Activated naive CD4-positive, alpha-beta T cell treated with anti-CD3 and anti-CD28 coated beads, Interleukin-2, amount 50 U/mL, for 16 hours (primary cell): ENCODE results near the gene DGCR6.
"Not testable (repeated sequence)": the region's sequence is repeated elsewhere in the genome, so short reads cannot be mapped to it uniquely, and the experiment has no call there.

ENCODE experiments used
- DNase-seq: peaks from one replicate; pipeline ENCODE4 v3.0.0-alpha.2; 2020

Gene DGCR6

GRCh38 chr22:18931905-18932652 is 26.0 kb downstream of the DGCR6 start:
- no peak for DNase-seq

- DNase-seq = no peak
Measured at GRCh38 chr22:18933914-18934313, 27.8 kb downstream of the DGCR6 start.

- DNase-seq = not testable (repeated sequence)
Measured at GRCh38 chr22:18934688-18935087, 28.6 kb downstream of the DGCR6 start.

DNA sequence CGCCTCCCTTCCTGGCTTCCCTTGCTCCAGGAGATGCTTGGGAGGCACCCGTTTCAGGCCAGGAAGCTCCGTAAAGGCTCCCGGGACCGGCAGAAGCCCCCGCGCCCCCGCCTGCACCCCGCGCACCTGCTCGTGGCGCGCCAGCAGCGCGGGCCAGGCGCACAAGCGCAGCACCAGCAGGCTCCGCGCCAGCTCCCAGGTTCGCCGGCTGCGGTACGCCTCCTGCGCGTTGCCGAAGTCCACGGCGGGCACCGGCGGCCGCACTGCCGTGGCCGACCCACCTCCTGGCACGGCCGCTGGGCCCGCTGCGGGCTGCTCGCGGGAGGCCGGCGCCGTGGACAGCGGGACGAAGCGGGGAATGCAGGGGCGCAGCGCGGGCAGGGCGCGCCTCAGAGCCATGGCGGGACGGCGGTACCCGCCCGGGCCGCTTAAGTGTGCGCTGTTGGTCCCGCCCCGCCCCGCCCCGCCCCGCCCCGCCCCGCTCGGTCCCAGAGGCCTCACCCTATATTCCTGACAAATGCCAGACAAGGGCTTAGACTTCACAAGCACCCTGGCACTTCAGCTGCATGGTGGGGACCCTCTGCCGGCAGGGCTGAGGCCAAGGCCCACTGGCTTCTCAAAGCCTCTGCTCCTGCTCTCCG is 29.9 kb downstream of the DGCR6 start, which contains the start of gene PRODH:
Gene PRODH (minus strand): TSS at position 405 of the 641 bp plus-strand sequence. CDS start 6 bp downstream, at position 399.
- DNase-seq = no peak

DNA sequence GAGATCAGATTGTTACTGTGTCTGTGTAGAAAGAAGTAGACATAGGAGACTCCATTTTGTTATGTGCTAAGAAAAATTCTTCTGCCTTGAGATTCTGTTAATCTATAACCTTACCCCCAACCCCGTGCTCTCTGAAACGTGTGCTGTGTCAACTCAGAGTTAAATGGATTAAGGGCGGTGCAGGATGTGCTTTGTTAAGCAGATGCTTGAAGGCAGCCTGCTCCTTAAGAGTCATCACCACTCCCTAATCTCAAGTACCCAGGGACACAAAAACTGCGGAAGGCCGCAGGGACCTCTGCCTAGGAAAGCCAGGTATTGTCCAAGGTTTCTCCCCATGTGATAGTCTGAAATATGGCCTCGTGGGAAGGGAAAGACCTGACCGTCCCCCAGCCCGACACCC is 32.6 kb downstream of the DGCR6 start:
- DNase-seq = not testable (repeated sequence)

DNA sequence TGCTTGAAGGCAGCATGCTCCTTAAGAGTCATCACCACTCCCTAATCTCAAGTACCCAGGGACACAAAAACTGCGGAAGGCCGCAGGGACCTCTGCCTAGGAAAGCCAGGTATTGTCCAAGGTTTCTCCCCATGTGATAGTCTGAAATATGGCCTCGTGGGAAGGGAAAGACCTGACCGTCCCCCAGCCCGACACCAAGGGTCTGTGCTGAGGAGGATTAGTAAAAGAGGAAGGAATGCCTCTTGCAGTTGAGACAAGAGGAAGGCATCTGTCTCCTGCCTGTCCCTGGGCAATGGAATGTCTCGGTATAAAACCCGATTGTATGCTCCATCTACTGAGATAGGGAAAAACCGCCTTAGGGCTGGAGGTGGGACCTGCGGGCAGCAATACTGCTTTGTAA is 41.0 kb downstream of the DGCR6 start:
- not testable (repeated sequence) for DNase-seq

GRCh38 chr22:18947905-18948304 is 41.8 kb downstream of the DGCR6 start:
- DNase-seq = no peak

DNA sequence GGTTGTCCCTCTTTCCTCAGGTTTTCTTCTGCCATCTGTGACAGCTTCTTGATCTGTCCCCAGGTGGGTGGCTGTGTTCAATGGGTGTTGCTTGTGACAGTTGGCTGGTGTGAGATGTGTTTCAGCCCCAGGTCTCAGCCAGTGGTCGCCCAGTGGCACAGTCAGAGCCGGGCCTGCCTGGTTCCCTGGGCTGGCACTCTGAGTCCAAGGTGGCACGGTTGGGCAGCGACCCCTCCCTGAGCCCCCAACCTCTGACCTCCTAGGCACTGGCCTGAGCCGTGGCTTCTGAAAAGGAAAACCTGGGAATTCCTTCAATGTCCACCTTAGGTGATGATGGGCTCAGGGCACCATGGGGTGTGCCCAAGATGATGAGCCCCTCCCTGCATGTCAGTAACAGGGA is 44.0 kb downstream of the DGCR6 start:
- DNase-seq = peak; percentile 9

DNA sequence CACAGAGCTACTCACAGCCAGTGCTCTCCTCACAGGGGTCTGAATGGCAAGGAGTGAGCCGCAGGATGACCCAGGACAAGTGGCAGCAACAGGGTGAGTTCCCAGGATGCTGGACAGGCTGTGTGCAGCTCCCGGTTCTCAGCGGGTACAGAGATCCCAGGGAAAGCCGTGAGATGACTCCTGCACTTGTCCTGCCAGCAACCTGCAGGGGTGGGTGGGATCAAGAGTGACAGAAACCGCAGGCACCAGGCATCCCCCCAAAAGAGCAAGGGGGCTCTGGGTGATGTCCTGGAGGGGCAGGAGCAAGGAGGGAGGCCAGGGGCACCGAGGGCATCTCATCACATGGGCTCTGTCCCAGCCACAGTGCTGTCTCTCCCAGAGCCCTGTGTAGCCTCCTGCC is 45.9 kb downstream of the DGCR6 start:
- DNase-seq = peak; percentile 2

DNA sequence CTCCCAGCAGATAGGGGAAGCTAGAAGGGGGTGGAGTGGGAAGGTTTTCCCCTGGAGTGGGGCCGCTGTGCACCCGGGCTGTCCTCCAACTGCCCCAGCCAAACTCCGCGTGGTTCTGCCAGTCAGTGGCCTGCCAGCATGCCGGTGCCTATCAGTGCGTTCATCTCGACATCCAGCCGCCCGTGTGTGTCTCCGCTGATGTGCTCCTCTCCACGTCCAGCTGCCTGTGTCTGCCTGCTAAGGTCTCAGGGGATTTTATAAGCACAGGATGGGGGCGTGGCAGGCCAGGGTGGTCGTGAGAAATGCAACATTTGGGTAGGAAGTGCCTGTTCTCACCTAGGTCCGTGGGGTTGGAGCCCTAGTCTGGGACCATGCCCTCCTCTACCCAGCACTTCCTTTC is 47.0 kb downstream of the DGCR6 start:
- not testable (repeated sequence) for DNase-seq

- peak; percentile 58 for DNase-seq
Measured at GRCh38 chr22:18954303-18954989, 48.3 kb downstream of the DGCR6 start.

GRCh38 chr22:18954990-18955571 is 49.0 kb downstream of the DGCR6 start:
- no peak for DNase-seq

DNA sequence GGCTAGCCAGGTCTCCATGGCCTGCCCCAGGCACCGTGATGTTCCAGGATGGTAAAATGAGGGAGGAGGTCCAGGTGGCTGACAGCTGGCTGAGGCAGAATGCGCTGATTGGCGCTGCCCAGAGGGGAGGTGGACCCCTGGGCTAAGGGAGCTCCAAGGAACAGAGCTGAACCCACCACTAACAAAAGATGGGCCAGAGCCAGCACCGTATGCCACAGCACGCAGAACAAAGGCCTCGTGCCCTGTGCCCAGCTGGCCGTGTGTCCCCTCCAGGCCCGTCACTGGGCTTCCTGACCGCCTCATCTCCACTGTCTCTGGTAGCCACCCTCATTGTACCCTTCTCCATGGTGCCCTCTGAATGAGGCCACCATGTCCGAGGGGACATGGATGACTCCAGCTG is 49.6 kb downstream of the DGCR6 start:
- no peak for DNase-seq

DNA sequence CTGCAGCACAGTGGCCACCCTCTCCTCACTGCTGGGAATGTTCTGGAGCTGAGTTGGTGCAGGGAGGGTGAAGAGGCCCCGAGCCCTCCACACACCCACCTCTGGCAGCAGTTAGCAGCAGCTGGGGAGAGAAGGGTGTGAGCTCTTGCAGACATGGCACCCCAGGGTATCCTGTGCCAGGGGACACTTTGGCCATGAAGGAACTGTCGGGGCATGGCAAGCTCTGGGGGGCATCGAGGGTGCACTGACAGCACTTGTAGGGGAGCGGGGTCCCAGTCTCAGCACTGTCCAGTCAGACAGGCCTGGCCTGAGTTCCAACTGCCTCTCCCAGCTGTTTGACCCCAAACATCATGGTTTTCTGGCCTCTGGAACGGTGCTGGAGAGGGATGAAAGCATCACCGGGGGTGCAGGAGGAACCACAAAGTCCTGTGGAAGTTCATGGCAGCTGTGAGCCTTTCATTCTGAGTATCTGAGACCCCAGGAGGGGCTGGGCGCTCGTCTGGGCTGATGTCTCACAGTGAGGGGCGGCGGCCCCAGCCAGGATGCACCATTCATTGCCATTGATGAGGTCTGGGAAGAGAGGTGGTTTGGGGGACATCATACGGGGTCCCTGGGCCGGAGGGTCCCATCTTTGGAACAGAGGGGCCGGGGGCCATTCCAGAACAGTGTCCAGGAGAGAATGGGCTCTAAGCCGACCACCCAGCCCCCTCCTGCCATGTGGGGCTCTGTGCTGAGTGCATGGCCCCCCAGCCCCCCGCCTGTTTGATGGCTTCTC is 50.2 kb downstream of the DGCR6 start:
- not testable (repeated sequence) for DNase-seq

GRCh38 chr22:18956956-18957355 is 50.8 kb downstream of the DGCR6 start:
- DNase-seq = not testable (repeated sequence)

- not testable (repeated sequence) for DNase-seq
Measured at GRCh38 chr22:18957621-18958320, 51.7 kb downstream of the DGCR6 start.

GRCh38 chr22:18958321-18958705 is 52.2 kb downstream of the DGCR6 start:
- DNase-seq = not testable (repeated sequence)

GRCh38 chr22:18958738-18959137 is 52.6 kb downstream of the DGCR6 start:
- DNase-seq = not testable (repeated sequence)

DNA sequence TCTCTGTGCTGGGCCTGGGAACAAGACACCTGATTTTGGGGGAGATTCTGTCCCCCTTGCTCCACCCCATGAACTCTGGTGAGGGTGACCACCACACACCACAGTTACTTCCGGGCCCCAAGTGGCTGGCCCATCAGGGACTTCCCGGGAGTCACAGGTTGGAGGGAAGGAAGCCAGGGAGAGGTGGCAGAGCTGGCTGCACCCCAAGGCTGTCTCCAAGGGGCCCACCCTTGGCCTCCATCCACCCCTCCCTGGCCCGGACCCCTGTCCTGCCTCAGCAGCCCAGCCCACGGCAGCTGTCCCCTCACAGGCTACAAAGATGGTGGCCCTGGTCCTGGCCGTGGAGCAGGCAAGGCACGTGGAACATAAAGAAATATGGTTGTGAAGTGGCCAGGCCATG is 53.1 kb downstream of the DGCR6 start:
- DNase-seq = not testable (repeated sequence)

DNA sequence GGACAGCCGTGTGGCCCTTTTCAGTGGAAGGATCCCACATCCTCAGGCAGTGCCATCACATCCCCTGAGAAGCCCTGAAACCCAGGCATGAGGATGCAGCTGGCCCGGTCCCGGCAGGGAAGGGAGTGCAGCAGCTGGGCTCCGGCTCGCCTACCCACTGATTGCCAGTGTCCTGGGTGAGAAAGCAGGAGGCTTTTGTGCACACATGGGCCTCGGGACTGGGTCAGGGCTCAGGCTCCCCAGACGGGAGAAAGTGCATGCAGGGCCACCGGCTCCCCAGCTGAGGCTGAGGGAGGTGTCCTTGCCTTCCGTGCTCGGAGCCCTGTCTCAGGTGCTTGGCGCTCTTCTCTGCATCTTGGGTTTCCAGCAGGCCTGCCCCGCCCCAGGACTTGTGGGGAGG is 53.6 kb downstream of the DGCR6 start:
- not testable (repeated sequence) for DNase-seq

DNA sequence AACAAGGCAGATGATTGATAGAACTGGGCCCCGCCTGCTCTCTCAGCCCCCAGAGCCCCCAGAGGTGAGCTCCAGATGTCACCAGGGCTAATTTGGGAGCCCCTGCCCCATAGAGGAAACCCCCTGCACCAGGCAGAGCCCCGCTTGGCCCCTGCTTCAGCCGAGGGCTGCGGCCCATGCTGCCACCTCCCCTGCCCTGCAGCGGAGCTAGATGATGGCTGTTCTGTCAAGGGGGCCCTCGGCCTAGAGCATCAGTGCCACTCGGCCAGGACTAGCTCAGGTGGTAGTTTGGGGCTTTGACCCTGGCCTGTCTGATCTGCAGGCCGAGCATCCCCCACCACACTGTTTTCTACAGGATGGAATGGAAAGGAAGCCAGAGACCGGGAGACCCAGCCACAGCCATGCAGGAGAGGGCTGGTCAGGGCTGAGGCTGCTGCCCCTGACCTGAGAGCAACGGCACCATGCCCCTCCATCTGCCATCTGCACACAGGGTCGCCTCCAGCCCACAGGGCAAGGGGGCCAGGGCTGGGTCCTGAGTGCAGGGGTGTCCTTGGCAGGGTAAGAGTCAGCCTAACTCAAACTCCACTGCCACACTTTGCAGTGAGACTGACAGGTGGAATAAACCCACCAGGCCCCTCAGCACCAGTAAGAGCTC is 54.2 kb downstream of the DGCR6 start:
- not testable (repeated sequence) for DNase-seq
